Lung microvascular endothelial cell (primary cell): ENCODE data around the gene CIPC. TPM values are rescaled to one million over a fixed set of nuclear protein-coding genes. Genes with fewer than 3 reads are reported as not detected.

Experiments
- DNase-seq, 2 donors: peaks; one replicate each; pipeline versions ENCODE4 v3.0.0 to v3.0.0-alpha.2; 2010; ENCODE audit warnings: low read depth in 2 of 2
- total RNA-seq: library from RNA; depleted of rRNA; stranded (reverse); fragments of >200 nt; gene quantifications from 2 replicates; pipeline ENCODE4 v1.2.1, GENCODE V29; 2014

Gene CIPC
- total RNA-seq, 1 donor from 2014 or later, result 9.5 TPM

DNA sequence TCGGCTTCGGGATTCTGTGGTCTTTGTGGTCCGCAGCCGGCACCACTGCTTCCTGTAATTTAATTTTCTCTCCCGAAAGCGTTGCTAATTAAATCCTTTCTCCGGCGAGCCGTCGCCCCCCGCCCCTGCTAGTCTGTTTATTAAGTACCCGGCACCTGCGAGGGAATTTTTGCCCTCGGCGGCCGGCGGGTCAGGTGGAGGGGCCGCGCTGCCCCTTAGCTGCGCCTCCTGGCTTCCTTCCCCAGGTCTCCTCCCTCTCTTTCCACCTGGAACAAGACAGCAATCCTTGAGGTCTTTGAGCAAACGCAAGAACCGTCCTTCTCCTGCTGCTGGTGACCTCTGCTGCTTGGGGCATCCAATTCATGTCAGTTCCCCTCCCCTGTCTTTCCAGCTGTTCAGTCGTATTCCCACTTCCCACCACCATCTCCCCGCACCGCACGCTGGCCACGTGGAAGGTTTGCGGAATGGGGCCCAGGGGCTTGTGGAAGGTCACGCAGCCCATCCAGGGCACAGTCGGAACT is 27.3 kb downstream of the CIPC start:
- DNase-seq, result no peak

DNA sequence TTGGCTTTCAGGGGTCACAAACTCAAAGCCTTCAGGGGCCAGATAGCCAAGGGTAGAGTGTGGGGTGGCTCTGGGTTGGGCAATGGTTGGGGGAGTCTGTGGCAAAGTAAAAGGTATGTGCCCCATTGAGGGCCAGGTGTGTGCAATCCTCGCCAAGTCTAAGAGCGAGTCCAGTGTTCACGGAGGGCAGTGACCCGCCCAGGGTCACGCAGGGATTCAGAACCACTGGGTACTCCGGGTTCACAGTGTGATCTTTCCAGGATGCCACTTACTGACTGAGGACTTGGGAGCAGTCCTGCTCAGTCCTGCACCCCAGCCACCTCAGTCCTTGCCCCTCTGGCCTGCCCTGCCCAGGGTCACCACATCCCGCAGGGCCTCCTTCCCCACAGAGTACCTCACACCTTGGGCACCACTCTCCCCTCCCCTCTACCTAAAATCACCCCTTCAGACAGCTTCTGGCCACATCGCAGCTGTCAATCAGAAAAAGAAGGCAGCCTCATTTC is 27.8 kb downstream of the CIPC start:
- DNase-seq, result no peak

DNA sequence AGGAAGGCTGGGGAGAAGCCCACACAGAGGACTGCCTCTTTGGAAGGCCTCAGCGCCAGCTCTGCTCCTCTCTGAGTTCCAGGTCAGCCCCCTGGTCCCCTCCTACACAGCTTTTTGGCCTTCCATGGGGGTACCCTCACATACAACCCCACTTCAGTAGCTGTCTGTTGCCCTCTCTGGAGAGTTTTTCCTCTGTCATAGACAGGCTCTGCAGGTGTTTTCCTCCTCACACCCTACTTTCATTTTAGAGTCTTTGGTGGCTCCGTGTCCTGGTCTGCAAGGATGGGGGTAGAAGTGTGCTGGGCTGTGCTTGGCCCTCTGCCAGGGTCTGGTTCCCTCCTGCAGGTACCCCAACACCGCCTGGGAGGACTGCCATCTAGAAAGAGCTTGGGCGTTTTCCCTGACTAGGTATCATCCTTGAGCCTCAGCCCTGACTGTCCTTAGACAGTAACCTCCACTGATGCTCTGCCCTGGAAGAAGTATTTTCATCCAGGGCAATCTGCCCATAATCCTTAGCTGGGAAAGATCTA is 28.5 kb downstream of the CIPC start:
- DNase-seq, result no peak

DNA sequence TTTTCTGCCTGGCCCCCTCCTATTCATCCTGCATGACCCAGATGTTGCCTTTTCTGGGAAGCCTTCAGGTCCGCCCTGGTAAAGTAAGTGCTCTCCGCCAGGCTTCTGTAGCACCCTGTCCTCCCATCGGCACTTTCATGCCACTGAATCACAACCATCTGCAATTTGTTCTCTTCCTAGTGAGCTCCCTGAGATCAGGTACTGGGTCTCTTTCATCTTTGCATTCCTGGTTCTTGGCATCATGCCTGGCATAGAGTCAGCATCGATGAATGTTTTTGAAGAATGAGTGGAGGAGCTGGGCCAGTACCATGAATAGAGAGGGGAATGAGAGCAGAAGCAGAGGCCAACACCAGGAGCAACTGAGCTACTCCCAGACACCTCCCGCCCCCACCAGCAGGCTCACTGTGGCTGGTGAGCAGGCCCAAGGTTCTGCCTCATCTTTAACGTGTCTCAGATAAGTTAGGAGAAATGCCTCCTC is 30.4 kb downstream of the CIPC start:
- DNase-seq, result no peak

DNA sequence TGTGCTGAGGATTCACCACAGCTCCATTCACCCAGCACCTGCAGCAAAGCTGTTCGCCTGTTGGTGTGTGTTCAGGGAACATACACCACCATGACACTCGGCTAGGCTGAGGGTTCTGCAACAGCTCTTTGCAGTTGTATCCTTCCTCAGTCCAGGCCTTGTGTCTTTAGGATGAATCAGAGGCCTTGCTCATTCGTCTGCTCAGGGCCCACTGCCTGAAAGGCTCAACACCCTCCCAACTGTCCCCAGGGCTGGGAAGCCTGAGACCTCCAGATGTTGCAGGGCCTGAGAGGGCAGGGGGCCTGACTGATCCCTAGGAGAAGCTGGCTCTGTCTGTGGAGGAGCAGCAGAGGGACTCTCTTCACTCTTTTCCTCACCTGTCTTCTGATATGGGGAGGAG is 32.3 kb downstream of the CIPC start:
- DNase-seq, result no peak

DNA sequence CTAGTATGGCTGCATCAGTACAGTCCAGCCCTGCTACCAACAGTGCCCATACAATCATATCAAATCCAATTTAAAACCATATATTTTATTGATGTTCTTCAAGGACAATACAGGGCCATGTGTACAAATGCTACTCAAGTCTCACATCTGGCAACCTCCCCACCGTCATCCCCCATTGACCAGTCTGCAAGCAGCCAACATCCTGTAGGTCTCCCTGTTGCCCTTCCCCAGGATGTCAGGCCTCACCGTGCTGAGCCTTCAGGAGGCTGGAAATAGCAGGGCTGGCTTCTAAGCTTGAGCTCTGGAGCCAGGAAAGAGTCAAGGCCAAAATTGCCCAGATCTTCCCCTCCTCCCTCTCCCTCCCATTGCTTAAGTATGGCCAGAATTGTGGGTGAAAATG is 33.1 kb downstream of the CIPC start:
- no peak for DNase-seq

DNA sequence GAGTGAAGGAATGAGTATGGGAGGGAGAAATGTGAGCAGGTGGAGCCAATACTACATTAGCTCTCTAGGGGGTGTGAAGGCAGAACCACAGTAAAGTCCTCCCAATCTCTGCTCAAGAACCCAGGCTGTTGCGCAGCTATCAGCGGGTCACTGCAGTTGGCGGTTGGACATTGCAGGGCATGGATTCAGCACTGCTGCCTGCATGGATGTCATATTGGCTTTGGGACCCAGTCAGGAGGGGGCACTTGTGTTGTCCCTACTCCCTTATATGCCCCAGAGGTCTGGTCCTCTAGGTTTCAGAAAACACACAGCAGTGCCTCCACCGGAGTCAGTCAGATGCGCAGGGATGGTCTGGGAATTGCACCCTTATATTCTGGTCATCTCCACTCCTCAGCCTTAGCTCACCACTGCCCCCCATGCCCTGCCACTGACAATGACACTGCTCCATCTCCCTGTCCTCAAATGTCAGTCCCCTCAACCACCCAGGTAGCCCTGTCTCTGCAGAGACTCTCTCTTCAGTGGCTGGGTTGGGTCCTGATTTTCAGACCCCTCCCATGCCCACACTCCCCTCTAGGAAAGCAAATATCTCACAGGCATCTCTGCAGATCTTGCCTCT is 33.9 kb downstream of the CIPC start:
- DNase-seq, result no peak

DNA sequence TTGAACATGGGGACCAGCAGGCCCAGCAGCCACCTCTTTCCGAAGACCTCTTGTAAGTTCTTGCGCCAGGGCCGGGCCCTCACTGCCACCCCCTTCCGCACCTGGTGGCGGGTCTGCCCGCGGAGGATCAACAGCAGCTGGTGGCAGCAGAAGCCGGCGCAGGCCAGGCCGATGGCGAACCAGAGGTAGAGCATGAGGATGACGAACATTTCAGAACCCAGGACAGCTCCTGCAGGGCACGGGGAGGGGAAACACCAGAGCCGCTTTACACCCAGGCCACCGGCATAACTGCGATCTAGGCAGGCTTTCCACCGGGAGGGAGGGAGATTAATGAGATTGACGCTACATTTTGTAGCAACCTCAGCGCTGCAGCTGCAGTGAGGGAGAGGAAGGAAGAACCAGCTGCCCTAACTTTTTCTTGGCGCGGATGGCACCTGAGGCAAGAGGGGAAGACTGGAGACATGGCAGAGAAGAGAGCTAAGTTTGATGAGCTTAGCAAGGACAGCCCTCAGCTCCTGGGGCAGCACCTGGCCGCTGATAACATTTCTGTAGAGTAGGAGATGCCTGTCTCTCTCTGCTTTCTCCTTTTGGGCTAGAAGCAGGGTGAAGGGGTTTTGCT is 35.8 kb downstream of the CIPC start:
- DNase-seq, result peak; percentile 74 to 82

DNA sequence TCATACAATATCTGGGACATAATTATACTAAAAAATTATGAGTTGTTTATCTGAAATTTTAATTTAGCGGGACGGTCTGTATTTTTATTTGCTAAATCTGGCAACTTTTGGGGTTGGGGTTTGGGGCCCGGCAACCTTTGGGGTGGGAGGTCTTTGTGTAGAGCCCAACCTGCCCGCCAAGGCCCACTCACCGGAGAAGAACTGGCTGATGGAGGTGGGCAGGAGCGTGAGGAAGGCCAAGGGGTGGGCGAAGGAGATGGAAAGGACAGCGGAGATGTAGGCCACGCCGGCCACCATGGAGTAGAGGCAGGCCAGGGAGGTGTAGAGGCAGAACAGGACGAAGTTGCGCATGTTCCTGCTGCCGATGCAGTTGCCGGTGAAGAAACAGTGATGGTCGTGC is 41.0 kb downstream of the CIPC start:
- DNase-seq, result no peak

DNA sequence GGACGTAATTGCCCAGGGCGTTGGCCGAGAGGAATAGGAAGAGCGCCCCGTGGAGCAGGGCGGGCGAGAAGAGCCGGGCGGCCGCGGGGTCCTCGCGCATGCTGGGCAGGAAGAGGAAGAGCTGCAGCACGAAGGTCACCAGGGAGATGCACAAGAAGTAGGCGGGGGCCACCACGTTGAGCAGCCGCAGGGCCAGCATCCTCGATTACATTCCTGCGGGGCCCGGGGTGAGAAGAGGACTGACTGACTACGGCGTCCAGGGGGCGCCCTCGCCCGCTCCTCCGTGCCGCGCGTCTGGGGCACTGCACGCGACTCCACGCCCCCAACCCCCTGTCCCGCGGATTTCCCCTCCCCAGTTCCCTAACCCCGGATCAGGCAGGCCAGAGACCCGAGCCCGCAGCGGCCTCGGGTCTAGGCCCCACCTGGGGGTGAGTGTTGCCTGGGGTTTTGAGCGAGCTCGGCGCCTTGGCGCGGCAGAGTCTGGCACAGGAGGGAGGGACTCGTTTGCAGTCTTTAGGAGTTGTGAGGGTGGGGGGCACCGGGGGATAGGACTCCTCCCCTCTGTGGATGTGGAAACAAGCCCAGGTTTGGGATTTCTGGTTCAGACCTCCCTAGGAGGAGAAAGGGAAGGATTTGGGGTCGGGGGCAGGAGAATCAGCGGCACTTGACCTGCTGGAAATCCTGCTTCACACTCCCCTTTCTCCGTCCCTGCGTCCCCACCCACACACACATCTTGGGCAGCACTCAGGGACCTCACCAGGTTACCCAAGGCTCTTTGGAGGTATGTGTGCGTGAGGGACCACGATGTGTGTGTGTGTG is 41.7 kb downstream of the CIPC start:
- DNase-seq, result peak; percentile 35 to 47

DNA sequence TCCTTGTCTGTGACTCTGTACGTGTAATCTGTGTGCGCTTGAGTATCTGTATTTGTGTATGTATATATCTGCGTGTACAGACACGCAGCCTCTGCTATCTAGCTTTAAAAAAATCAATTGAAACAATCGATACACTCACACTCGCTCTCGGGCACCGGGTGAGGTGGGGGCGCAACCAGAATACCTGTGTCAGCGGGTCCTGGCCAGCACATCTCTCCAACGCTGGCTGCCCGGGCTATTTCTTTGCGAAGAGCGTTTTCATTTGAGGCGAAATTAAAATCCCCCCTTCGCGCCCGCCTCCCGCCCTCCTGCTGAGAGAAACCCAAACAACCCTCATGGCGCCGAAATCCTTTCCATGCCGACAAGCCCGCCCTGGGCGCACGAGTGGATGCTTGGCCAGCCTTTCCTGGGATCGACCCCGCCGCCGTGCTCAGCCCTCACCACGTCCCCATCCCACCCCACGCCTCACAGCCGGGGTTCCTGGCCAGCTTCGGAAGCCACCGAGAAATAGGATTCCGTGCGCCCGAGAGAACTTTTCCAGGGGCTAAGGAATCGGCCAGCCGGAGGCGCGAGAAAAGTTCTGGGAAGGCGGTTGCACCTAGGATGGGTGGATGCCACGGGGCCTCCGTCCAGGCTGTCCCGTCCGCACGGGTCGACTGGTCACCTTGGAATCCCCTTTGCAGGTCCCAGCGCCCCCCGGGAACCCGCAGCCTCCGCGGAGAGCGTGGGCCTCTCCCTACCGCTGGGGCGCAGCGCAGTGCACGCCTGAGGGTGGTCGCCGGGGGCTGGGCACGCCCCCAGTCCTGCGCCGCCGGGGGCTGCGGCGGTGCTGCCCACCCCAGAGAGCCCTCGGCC is 42.5 kb downstream of the CIPC start:
- peak in 1 of 2 donors; percentile 6 for DNase-seq

DNA sequence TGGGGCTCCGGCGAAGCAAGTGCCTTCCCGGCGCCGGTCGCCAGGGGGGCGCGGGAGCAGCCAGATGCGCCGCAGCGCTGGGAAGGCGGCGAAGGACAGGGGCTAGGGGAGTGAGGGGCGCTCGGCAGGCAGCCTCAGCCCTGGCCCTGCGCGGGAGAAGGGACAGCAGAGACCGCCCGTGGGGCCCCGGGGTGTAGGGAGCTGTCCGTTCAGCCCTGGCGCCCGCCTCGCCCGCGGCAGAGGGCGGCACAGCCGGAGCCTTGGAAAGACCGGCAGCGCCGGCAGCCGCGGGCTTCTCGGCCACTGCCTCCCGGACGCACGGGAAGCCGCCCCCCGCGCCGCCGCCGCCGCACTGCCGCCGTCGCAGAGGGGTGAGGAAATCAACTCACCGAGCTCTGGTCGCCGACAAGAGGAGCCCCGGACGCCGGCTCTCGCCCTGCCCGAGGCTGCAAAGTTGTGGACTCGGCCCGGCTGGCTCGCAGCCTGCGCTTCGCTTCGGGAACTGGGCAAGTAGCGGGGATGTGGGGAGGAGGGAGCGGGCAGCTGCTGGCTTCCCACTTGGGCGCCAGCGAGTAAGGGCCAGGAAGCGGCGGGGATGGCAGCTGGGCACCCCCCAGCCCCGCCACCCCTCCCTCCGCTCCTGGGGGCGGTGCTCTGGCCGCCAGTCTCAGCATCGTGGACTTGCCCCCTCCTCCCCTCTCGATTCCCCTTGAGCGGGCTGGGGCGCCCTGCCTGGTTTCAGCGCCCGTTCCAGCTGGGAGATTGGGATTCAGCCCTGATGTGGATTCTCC is 43.4 kb downstream of the CIPC start, which contains the start of gene ZDHHC22:
Gene ZDHHC22 (minus strand): TSS at position 578 of the 791 bp plus-strand sequence. CDS start 2,053 bp downstream, outside the sequence.
- DNase-seq, result peak; percentile 48 to 55

DNA sequence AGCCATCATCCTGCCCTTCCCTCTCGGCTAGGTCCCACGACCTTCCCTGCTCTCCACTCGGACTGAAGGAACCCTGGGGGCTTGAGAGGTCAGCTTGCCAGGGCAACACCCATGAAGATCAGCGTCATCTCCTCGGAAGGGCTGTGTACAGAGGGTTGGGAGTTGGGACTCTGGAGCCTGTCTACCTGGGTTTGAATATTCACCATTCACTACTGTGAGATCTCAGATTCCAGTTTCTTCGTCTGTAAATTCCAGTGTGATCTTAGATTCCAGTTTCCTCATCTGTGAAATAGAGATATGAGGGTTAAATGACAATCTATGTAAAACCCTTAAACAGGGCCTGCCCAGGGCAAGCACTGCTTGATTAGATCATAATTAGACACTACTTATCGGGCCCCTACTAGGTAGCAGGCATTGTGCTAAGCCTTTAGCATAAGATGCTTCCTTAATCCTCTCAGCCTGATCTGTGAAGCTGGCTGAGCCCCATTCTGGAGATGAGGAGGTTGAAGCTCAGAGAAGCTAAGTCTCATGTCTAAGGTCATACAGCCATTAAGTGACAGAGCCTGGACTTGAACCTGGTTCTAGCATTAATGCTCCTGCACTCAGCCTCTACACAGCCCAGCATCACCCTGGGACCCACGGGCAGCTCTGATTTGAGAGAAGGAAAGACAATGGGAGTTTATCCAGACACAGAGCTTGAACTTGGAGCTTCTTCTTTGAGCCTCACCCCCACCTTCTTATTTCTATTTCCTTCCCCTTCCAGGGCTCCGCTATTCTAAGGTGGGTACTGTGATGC is 44.1 kb downstream of the CIPC start:
- DNase-seq, result no peak

DNA sequence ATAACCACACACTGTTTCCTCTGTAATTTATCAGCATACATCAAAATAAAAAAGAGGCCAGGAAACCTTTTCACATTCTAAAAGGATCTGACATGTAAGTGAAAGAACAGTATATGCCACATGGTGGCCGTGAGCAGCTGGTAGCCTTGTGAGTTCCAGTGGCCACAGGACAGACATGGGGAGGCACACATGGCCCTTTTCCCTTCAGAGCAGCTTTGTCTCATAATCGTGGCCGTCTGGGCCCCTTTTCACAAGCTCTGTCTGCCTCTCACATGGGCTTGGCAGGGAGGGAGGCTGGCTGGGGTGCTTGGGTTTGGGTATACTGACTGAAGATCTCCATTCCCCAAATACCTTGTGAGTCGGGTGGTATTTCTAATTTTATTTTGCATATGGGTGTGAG is 45.0 kb downstream of the CIPC start:
- no peak for DNase-seq

DNA sequence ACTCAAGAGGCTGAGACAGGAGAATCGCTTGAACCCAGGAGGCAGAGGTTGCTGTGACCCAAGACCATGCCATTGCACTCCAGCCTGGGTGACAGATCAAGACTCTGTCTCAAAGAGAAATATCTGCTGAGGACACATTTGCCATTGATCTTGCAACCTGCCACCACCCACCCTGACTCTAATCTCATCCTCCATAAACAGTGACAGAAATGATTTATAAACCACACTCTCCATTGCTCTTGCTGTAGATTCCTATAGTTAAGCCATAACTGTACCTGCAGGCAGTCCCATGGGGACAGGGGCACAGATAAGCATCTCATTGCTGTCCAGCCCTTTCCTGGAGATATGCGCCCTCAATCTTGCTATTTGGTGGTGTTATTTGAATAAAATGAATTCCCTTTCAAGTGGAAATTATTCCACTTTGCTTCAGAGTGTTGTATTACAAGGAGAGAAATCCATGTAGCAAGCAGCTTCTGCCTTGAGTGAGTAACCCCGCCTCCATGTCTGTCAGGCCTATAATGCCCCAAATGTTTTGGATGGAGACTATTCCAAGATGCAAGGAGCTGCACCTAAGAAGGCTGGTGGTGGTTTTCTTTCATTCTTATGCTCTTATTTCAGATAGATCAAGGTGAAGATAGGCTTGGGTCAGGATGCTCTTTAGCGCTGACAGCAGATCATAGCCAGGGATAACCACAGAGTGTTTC is 46.5 kb downstream of the CIPC start:
- DNase-seq, result no peak

DNA sequence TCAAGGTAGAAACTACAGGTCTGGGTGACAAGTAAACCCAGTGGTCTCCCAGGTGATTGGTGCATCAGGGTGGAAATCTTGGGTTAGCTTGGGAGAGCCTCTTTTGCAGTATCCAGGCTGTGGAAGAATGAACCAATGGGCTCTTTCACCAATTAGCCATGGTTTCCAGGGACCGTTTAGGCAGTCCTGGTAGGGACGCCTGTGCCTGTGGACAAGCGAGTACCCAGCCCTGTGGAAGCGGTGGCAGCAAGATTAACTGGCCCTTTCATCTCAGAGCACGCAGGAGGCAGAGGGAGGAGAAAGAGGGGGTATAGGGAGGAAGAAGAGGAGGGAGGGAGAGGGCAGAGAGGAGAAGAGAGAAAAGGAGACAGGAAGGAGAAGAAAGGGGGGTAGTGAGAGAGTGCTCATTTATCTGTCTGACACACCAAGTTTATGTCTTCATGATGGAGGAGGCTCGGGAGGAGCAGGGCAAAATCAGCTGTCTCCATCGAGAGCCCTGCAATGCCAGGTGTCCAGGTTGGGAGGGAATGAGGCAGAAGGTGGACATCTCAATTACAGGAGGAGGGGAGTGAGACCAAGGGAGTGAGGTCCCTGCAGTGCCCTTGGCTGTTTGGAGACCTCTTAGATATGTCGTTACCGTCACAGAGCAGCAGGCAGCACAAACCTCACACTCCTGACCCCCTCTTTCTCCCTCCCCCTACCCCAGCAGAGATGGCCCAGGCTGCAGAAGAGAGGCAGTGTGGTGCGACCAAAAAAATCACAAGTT is 48.1 kb downstream of the CIPC start:
- no peak for DNase-seq

DNA sequence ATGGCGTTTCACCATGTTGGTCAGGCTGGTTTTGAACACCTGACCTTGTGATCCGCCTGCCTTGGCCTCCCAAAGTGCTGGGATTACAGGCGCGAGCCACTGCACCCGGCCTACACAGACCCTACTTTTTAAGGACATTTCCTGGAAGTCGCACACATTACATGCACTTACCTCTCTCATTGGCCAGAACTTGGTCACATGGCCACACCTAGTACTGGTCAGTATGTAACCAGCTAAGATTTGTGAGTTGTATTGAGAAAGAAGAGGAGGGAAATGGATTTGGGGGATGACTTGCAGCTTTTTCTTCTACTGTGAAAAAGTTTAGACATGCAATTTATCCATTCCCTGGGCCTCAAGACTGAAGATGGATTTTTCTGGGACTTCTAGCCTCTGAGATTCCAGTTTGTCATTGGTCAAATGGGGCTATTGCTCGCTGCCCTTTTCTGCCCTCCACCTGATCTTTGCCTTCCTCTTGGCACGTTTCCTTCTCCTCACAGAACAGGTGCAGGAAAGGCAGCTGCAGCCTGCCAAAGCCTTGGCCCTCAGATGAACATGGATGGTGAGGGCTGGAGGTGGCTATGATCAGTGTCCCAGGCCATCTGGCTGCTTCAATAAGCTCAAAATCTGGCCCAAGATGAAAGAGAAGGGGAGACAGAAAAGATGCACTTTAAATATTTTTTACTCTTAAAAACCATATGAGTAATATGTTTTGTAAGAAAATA is 50.6 kb downstream of the CIPC start:
- no peak for DNase-seq
